ENCODE measurements around the gene MORN1.

DNA sequence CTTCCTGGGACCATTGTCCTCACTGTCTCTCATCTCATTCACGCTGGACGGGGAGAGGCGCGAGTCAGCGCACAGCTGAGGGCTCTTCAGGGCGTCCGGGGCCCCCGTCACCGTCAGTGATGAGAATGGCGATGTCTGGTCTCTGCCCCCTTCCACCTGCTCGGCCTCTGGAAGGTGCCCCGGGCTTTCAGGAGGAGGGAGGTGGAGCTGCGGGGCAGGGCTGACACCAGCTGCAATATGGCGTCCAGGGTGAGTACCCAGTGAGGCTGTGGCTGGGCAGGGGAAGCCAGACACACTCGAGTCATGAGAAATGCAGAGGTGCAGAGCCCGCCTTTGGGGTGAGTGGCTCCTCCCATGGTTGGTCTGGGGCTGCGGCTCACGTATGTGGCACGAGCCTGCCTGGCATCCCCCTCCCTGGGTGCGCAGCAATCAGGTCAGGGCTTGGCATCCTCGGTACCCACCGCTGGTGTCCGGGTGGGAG lies 15.1 kb downstream of the MORN1 start:
- TF ChIP-seq, protein P1, sequence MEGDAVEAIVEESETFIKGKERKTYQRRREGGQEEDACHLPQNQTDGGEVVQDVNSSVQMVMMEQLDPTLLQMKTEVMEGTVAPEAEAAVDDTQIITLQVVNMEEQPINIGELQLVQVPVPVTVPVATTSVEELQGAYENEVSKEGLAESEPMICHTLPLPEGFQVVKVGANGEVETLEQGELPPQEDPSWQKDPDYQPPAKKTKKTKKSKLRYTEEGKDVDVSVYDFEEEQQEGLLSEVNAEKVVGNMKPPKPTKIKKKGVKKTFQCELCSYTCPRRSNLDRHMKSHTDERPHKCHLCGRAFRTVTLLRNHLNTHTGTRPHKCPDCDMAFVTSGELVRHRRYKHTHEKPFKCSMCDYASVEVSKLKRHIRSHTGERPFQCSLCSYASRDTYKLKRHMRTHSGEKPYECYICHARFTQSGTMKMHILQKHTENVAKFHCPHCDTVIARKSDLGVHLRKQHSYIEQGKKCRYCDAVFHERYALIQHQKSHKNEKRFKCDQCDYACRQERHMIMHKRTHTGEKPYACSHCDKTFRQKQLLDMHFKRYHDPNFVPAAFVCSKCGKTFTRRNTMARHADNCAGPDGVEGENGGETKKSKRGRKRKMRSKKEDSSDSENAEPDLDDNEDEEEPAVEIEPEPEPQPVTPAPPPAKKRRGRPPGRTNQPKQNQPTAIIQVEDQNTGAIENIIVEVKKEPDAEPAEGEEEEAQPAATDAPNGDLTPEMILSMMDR (IDR thresholded peaks at IDR 0.05 in 8 of 11, conservative IDR thresholded peaks at IDR 0.05 in 3 of 11): no peak
- no peak for TF ChIP-seq POLR2A (IDR thresholded peaks at IDR 0.05)
- TF ChIP-seq POLR2AphosphoS5 (IDR thresholded peaks at IDR 0.05): no peak
